Activated naive CD8-positive, alpha-beta T cell treated with anti-CD3 and anti-CD28 coated beads, Interleukin-2, amount 10 ng/mL, durations not matched to agents 7 days and 5 days (primary cell): ENCODE measurements around the gene LSM5. TPM values are rescaled to one million over a fixed set of nuclear protein-coding genes. Genes with fewer than 3 reads are reported as not detected.

Experiments
- ATAC-seq: fragments of 150-1000 bp; cut with Tn5 transposase; one replicate; pipeline ENCODE4 v1.10.0; 2021; ENCODE audit warnings: low read depth, moderate library complexity
- POLR2A ChIA-PET: fragments of 350-600 bp; sonication (Branson Sonifier 250); formaldehyde crosslinking; loops from one replicate; lab custom pipeline; 2021; ENCODE audit warnings: antibody characterized with exemption; lab: Charles Lee
- DNase-seq: peaks from one replicate; pipeline ENCODE4 v3.0.0; 2021
- H3K27ac Mint-ChIP-seq: one replicate; pipeline ENCODE4 v1.8.0; 2022; ENCODE audit warnings: mild to moderate bottlenecking, mixed read lengths
- H3K27me3 Mint-ChIP-seq: one replicate; pipeline ENCODE4 v1.8.0; 2022; ENCODE audit warnings: mild to moderate bottlenecking, moderate library complexity, mixed read lengths
- H3K36me3 Mint-ChIP-seq: one replicate; pipeline ENCODE4 v1.8.0; 2021; ENCODE audit warnings: mild to moderate bottlenecking, mixed read lengths
- H3K4me1 Mint-ChIP-seq: one replicate; pipeline ENCODE4 v1.8.0; 2021; ENCODE audit warnings: mixed read lengths
- H3K4me3 Mint-ChIP-seq: one replicate; pipeline ENCODE4 v1.8.0; 2022; ENCODE audit warnings: mild to moderate bottlenecking, moderate library complexity, mixed read lengths
- H3K9me3 Mint-ChIP-seq: one replicate; pipeline ENCODE4 v1.8.0; 2021; ENCODE audit warnings: mixed read lengths
- total RNA-seq, 2 experiments: library from RNA; stranded (reverse); gene quantifications; one replicate each; pipeline ENCODE4 v1.2.3, GENCODE V29; 2021

The LSM5 gene
- total RNA-seq = 10 to 100 TPM; 71.6 to 72.8 TPM

GRCh38 chr7:32490127-32490796 is at the start of gene LSM5:
Gene LSM5 (minus strand): TSS chr7:32490380. CDS start chr7:32490365, 15 bp downstream.
- peaks cover 27% of the 10 kb centered on the region for H3K4me1 Mint-ChIP-seq
- no peaks in the 10 kb centered on the region for H3K9me3 Mint-ChIP-seq
- H3K4me3 Mint-ChIP-seq = peak within 1 kb of the TSS; percentile 91
- peak; percentile 74 for ATAC-seq
- peaks cover 8% of the 10 kb centered on the region for H3K36me3 Mint-ChIP-seq
- DNase-seq = peak; percentile 87
- POLR2A ChIA-PET = interaction anchor here (1.0 to 1.3 kb wide), 2 partner anchors 572 to 701 kb away, joined by 3 read pairs; partner anchors contain the start of gene NT5C3A
- H3K27me3 Mint-ChIP-seq = no peaks in the 10 kb centered on the region
- H3K27ac Mint-ChIP-seq = peak within 1 kb of the TSS; percentile 94

DNA sequence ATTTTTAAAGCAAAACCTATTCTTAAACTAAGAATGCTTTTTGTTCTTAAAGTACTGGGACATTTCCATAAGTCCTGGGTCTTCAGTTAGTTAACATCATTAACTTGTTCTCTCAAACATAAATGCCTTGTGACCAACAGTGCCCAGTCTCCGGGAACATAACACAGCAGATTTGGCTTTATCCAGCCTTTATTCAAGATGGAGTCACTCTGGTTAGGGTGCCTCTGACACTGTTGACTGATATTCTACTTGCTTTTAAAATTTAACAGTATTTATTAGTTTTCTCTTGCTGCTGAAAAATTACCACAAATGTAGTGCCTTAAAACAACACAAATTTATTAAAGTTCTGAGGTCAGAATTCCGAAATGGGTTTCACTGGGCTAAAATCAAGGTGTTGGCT is 49.2 kb upstream of the LSM5 start:
- Mint-ChIP-seq H3K4me1 (peaks cover 3% of the 10 kb centered on the region), H3K27ac (no peak overlapping the region), H3K27me3 (no peaks in the 10 kb centered on the region), H3K9me3 (no peaks in the 10 kb centered on the region), H3K36me3 (peaks cover 33% of the 10 kb centered on the region), H3K4me3 (no peak overlapping the region)
- POLR2A ChIA-PET = no interaction called here
- ATAC-seq (no peak), DNase-seq (no peak)

DNA sequence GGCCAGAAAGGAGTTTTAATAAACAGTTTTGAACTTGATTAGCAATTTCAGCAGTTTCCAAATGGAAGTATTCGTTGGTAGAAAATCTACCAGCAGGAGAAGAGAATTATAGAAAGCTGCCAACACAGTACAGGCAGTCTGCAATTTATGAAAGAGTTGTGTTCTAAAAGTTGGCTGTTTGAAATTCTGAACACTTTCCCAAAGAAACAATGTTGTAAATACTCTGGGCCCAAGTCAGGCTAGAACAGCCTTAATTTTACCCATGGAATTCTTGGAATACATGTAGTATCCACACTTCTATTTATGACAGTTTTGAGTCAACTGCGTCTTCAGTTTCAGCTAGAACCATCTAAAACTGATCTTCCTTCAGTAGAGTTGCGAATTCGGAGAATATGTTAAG is 47.6 kb upstream of the LSM5 start:
- H3K36me3 Mint-ChIP-seq = peaks cover 24% of the 10 kb centered on the region
- H3K9me3 Mint-ChIP-seq = no peaks in the 10 kb centered on the region
- no peaks in the 10 kb centered on the region for H3K27me3 Mint-ChIP-seq
- POLR2A ChIA-PET = no interaction called here
- DNase-seq = no peak
- peaks cover 9% of the 10 kb centered on the region for H3K4me1 Mint-ChIP-seq
- H3K4me3 Mint-ChIP-seq = no peak overlapping the region
- ATAC-seq = no peak
- H3K27ac Mint-ChIP-seq = no peak overlapping the region

- Mint-ChIP-seq H3K27ac (no peak overlapping the region), H3K4me1 (peaks cover 9% of the 10 kb centered on the region), H3K27me3 (no peaks in the 10 kb centered on the region), H3K4me3 (no peak overlapping the region), H3K36me3 (peaks cover 26% of the 10 kb centered on the region), H3K9me3 (no peaks in the 10 kb centered on the region)
- POLR2A ChIA-PET = no interaction called here
- no peak for DNase-seq
- no peak for ATAC-seq
Measured at GRCh38 chr7:32536585-32536984, 46.4 kb upstream of the LSM5 start.

DNA sequence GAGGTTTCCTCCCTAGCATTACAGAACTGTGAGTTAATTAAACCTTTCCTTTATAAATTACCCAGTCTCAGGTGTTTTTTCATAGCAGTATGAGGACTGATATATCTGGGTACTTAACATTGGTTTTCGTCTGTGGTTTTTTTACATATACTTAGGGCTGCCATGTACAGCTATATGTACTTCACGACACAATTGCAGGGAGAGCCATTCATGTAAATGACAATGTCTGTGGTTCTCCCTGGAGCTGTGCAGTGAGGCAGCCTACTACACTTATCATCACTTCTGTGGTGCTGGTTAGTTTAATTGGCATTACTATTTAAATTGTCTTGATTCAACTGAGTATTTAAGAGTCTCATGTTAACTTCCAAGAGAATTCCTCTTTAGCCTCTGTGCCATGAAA is 45.8 kb upstream of the LSM5 start:
- no peak for ATAC-seq
- H3K27ac Mint-ChIP-seq = no peak overlapping the region

DNA sequence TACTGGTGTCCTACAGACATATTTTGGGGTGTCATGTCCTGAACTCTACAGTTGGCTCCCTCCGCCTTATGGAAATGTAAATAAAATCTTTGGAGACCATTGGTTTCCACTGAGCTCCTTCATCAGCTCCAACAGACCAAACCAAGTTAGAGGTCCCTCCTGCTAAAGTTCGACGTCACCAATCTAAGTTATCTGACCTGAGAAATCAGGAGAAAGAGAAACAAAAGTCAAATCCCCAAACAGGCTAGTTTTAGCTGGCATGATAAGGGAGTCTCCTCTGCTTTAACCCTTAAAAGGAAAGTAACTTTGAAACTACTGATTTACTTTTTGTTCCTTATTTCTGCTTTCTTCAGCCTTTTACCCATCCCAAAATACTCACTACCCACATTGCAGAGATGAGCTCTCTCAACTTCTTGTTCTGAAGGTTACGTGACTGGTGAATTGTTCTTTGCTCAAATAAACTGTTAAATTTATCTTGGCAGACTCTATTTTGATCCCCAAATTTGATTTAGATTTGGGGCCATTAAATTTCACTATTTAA is 45.1 kb upstream of the LSM5 start:
- Mint-ChIP-seq H3K36me3 (peaks cover 26% of the 10 kb centered on the region), H3K4me1 (peaks cover 8% of the 10 kb centered on the region), H3K4me3 (no peak overlapping the region), H3K27ac (no peak overlapping the region), H3K9me3 (no peaks in the 10 kb centered on the region), H3K27me3 (no peaks in the 10 kb centered on the region)
- POLR2A ChIA-PET = no interaction called here
- no peak for ATAC-seq
- no peak for DNase-seq

More for the DNA sequence above, 45.8 kb upstream of the LSM5 start:
- POLR2A ChIA-PET = no interaction called here
- H3K27me3 Mint-ChIP-seq = no peaks in the 10 kb centered on the region
- no peak for DNase-seq
- H3K9me3 Mint-ChIP-seq = no peaks in the 10 kb centered on the region
- H3K4me3 Mint-ChIP-seq = no peak overlapping the region
- peaks cover 26% of the 10 kb centered on the region for H3K36me3 Mint-ChIP-seq
- H3K4me1 Mint-ChIP-seq = peaks cover 9% of the 10 kb centered on the region

DNA sequence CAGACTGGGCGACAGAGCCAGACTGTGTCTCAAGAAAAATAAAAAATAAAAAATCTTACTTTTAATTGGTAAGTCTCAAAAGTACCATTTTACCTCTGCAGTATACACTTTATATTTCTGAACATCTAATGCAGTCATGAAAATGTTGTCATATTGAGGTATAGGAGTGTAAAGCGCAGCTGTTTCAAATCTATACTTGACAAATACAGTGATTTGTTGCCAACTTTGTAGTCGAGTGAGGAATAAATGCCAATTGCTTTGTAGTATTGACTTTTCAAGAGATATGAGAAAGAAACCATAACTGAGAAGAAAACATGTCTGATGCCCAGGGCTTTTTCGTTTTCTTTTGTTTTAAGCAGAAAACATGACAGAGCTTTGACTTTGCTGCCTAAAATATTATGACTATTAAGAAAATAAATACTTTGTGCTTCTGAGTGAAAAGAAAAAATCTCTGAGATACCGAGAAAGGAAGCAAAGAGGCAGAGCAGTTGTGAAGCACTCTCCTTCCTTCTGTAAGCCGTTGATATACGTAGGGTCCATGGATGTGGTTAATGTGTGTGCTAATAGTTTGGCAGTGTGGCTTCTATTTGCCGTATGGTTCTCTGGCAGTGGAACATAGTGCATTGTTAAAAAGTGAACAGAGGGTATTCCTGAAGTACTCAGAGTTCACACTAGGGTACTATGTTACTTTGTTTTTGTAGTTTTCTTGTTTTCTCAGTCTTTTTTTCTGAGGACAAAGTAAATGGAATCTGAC is 43.3 kb upstream of the LSM5 start:
- DNase-seq = no peak
- no peak for ATAC-seq
- Mint-ChIP-seq H3K36me3 (peaks cover 20% of the 10 kb centered on the region), H3K4me1 (peaks cover 8% of the 10 kb centered on the region), H3K27ac (no peak overlapping the region), H3K27me3 (no peaks in the 10 kb centered on the region), H3K9me3 (no peaks in the 10 kb centered on the region), H3K4me3 (no peak overlapping the region)
- POLR2A ChIA-PET = no interaction called here

DNA sequence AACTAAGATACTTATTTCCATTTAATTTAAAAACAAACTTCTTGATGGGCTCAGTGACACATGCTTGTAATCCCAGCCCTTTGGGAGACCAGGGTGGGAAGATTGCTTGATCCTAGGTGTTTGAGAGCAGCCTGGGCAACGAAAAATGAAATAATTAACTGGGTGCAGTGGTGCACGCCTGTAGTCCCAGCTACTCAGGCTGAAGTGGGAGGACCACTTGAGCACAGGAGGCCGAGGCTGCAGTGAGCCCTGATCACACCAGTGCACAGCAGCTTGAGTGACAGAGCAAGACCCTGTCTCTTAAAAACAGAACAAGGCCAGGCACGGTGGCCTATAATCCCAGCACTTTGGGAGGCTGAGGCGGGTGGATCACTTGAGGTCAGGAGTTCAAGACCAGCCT is 42.5 kb upstream of the LSM5 start:
- POLR2A ChIA-PET = no interaction called here
- H3K36me3 Mint-ChIP-seq = peaks cover 20% of the 10 kb centered on the region
- no peak overlapping the region for H3K27ac Mint-ChIP-seq

DNA sequence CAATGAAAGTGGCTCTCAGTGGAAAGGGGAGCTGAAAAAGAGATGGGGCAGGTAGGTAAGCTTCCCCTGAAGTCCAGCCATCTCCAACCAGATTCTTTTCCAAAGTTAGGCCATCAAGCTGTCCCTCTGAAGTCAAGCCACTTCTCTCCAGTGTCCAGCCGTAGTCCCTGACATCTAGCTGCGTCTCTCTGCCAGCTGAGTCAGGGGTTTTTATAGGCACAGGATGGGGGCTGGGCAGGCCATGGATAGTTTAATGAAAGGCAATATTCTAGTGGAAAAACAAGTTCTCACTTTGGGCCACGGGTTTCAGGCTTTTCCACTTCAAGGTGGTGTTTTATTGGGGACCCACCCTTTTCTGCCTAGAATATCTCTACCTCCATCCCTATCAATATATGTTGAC is 41.9 kb upstream of the LSM5 start:
- no peak overlapping the region for H3K4me3 Mint-ChIP-seq
- no peak overlapping the region for H3K27ac Mint-ChIP-seq
- no peaks in the 10 kb centered on the region for H3K9me3 Mint-ChIP-seq
- no peaks in the 10 kb centered on the region for H3K27me3 Mint-ChIP-seq
- H3K36me3 Mint-ChIP-seq = peaks cover 21% of the 10 kb centered on the region
- H3K4me1 Mint-ChIP-seq = peaks cover 10% of the 10 kb centered on the region
- DNase-seq = no peak
- POLR2A ChIA-PET = interaction anchor here (1.3 kb wide), 1 partner anchor 37 kb away, joined by 4 read pairs; the partner anchor contains the start of gene AVL9
- ATAC-seq = no peak

More for the DNA sequence above, 42.5 kb upstream of the LSM5 start:
- DNase-seq (no peak), ATAC-seq (no peak)
- no peaks in the 10 kb centered on the region for H3K9me3 Mint-ChIP-seq
- H3K4me1 Mint-ChIP-seq = peaks cover 8% of the 10 kb centered on the region
- H3K4me3 Mint-ChIP-seq = no peak overlapping the region
- H3K27me3 Mint-ChIP-seq = no peaks in the 10 kb centered on the region

DNA sequence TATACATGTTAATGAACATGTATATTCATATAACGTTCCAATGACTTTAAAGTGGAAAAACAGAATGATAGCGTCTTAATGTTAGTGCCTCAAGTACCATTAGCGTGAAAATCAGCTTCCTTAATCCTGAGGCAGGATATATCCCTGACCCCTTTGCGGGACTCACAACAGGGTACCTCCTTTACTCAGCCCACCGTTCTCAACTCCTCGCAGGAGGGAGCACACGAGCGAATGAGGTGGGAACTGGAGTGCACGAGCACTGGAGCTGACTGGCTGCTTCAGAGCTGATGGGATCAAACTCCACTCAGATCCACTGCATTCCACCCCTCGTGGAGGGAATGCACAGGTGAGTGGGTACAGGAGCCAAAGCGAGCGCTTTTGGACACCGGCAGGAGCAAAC is 41.2 kb upstream of the LSM5 start:
- Mint-ChIP-seq H3K36me3 (peaks cover 19% of the 10 kb centered on the region), H3K27me3 (no peaks in the 10 kb centered on the region), H3K27ac (no peak overlapping the region), H3K4me1 (peaks cover 10% of the 10 kb centered on the region), H3K4me3 (no peak overlapping the region), H3K9me3 (no peaks in the 10 kb centered on the region)
- DNase-seq (no peak), ATAC-seq (no peak)
- POLR2A ChIA-PET = interaction anchor here (1.3 kb wide), 1 partner anchor 36 kb away, joined by 4 read pairs; the partner anchor contains the start of gene AVL9

DNA sequence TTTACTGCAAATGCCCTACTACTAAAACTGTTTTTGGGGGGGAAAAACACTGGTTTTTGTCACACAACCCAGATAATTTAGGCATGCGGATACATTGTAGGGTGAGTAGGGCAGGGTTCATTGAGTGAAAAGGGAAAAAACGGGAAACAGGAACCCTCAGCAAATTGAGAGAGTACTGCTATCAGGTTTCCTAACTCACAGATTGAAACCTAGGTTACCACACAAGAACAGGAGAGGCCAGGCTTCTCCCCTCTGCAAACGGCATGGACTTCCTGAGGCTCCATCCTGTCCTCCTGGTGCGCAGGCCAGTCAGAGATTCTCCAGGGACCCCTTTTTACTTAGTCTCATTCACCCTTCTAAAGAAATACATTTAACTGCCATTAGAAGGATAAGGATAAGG is 35.7 kb upstream of the LSM5 start:
- peaks cover 3% of the 10 kb centered on the region for H3K4me1 Mint-ChIP-seq

GRCh38 chr7:32524631-32525030 is 34.5 kb upstream of the LSM5 start:
- Mint-ChIP-seq H3K27ac (no peak overlapping the region), H3K36me3 (peaks cover 36% of the 10 kb centered on the region), H3K4me3 (no peak overlapping the region), H3K4me1 (peaks cover 3% of the 10 kb centered on the region), H3K27me3 (no peaks in the 10 kb centered on the region), H3K9me3 (peaks cover 17% of the 10 kb centered on the region)
- POLR2A ChIA-PET = no interaction called here
- no peak for DNase-seq
- no peak for ATAC-seq

More for the DNA sequence above, 35.7 kb upstream of the LSM5 start:
- no peak for DNase-seq
- no peak overlapping the region for H3K4me3 Mint-ChIP-seq
- no peak overlapping the region for H3K27ac Mint-ChIP-seq
- H3K9me3 Mint-ChIP-seq = peaks cover 9% of the 10 kb centered on the region
- POLR2A ChIA-PET = no interaction called here
- H3K36me3 Mint-ChIP-seq = peaks cover 25% of the 10 kb centered on the region
- no peaks in the 10 kb centered on the region for H3K27me3 Mint-ChIP-seq
- ATAC-seq = no peak

DNA sequence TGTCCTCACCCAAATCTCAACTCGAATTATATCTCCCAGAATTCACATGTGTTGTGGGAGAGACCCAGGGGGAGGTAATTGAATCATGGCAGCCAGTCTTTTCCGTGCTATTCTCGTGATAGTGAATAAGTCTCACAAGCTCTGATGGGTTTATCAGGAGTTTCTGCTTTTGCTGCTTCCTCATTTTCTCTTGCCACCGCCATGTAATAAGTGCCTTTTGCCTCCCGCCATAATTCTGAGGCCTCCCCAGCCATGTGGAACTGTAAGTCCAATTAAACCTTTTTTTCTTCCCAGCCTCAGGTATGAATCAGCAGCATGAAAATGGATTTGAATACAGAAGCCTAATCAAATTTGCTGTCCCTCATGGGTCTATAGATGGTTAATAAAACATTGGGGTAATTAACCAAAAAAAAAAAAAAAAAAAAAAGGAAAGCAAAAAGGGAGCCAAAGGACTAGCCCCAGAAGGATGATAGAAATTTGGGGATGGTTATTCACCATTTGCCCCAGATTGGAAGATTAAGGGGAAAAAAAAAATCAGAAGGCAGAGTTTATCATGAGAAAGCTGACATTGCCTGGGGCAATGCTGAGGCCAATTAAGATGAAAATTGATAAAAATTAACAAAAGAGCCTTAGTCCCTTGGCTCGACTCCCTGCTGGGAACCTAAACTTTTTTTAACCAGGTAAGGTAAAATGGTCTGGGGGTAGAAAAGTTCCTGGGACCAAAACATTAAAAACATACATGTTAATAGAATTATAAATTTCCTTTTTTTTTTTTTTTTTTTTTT is 32.8 kb upstream of the LSM5 start:
- peaks cover 18% of the 10 kb centered on the region for H3K9me3 Mint-ChIP-seq
- POLR2A ChIA-PET = no interaction called here
- H3K27ac Mint-ChIP-seq = no peak overlapping the region
- no peaks in the 10 kb centered on the region for H3K27me3 Mint-ChIP-seq
- H3K36me3 Mint-ChIP-seq = peaks cover 44% of the 10 kb centered on the region
- ATAC-seq = no peak
- no peak overlapping the region for H3K4me3 Mint-ChIP-seq
- DNase-seq = no peak
- peaks cover 2% of the 10 kb centered on the region for H3K4me1 Mint-ChIP-seq
